Body of pancreas (tissue), 4 donors: Measurements from ENCODE around the gene CDH4. TPM values are rescaled to one million over a fixed set of nuclear protein-coding genes. Genes with fewer than 3 reads are reported as not detected.

Experiments used
- ATAC-seq: fragments of 150-250 bp; one replicate; pipeline ENCODE4 v1.9.1; 2016
- DNase-seq, 4 donors: peaks; one replicate each; pipeline ENCODE4 v3.0.0-alpha.2; 2019
- H3K27ac ChIP-seq, 4 donors: fragments of 200-600 bp; sonication (generic); 1 replicate in 3 of 4; 2 replicates in 1 of 4; pipeline versions ENCODE4 v1.5.1 to v1.6.1; 2016 to 2019; ENCODE audit warnings: mild to moderate bottlenecking in 1 of 4, mixed read lengths in 1 of 4, moderate library complexity in 1 of 4
- H3K27me3 ChIP-seq, 2 donors: fragments of 200-600 bp; sonication (generic); one replicate each; pipeline ENCODE4 v1.6.0; 2016; ENCODE audit warnings: mild to moderate bottlenecking in 1 of 2
- H3K36me3 ChIP-seq, 2 donors: fragments of 200-600 bp; sonication (generic); replicated peaks in 1 of 2; 2 replicates each; pipeline ENCODE4 v1.5.1; 2016; ENCODE audit warnings: low read depth in 2 of 2; ENCODE audit not compliant: insufficient read depth in 1 of 2
- H3K4me1 ChIP-seq: fragments of 200-600 bp; sonication (generic); one replicate; pipeline ENCODE4 v1.6.0; 2016
- H3K4me3 ChIP-seq, 2 donors: fragments of 200-600 bp; sonication (generic); 1 replicate in 1 of 2; 2 replicates in 1 of 2; pipeline ENCODE4 v1.5.1; 2016 to 2019
- H3K9me3 ChIP-seq, 3 donors: fragments of 200-600 bp; sonication (generic); 1 replicate in 2 of 3; 2 replicates in 1 of 3; pipeline ENCODE4 v1.5.1; 2016
- CTCF ChIP-seq, 7 experiments: fragments of 450-650 bp in 4 of 7; fragments of 200-600 bp in 3 of 7; sonication (generic) in 3 of 7; IDR thresholded peaks; one replicate each; pipeline ENCODE4 v1.5.1; 2016 to 2019; ENCODE audit warnings: antibody characterized with exemption in 7 of 7
- POLR2A ChIP-seq, 3 donors: fragments of 450-650 bp; IDR thresholded peaks; one replicate each; pipeline ENCODE4 v1.6.1; 2016; ENCODE audit warnings: antibody characterized with exemption in 3 of 3, mild to moderate bottlenecking in 2 of 3
- WGBS, 2 donors: methylation state at CpG; one replicate each; pipeline ENCODE4 v1.1.5; 2017; 5-methylcytosine and 5-hydroxymethylcytosine counted together
- intact Hi-C: fragments of 100-400 bp; cut with DNase I; formaldehyde crosslinking; loops from one replicate; pipeline ENCODE4 v1.15.1; 2023
- total RNA-seq, 2 donors: library from RNA; depleted of rRNA; stranded (reverse); fragments of >200 nt; gene quantifications; one replicate each; pipeline ENCODE4 v1.1.0, GENCODE V29; 2016

Gene CDH4
- total RNA-seq, 2 donors from 2014 or later = 0.33 to 0.52 TPM

- no peaks in the 10 kb centered on the region for H3K4me1 ChIP-seq
- ATAC-seq (no peak), DNase-seq (no peak)
- H3K36me3 ChIP-seq = no peaks in the 10 kb centered on the region
- no peak overlapping the region for H3K4me3 ChIP-seq
- H3K27me3 ChIP-seq = no peaks in the 10 kb centered on the region
- WGBS, 2 donors = 63 to 69% methylated on average over 19 to 24 of the region's 25 CpGs
- intact Hi-C loops = no loop called here
- H3K9me3 ChIP-seq = no peaks in the 10 kb centered on the region
- H3K27ac ChIP-seq = no peak overlapping the region
- no peak for TF ChIP-seq POLR2A (IDR thresholded peaks at IDR 0.05)
- no peak for TF ChIP-seq CTCF (IDR thresholded peaks at IDR 0.05)
Measured at GRCh38 chr20:61372137-61373054, 120.3 kb downstream of the CDH4 start.

GRCh38 chr20:61373055-61373399 lies 121.0 kb downstream of the CDH4 start:
- no peak for TF ChIP-seq POLR2A (IDR thresholded peaks at IDR 0.05)
- no peak for TF ChIP-seq CTCF (IDR thresholded peaks at IDR 0.05)
- WGBS, 2 donors = 21 to 28% methylated on average over 6 to 10 of the region's 10 CpGs
- H3K9me3 ChIP-seq = no peaks in the 10 kb centered on the region
- H3K27me3 ChIP-seq = no peaks in the 10 kb centered on the region
- H3K36me3 ChIP-seq = no peaks in the 10 kb centered on the region
- DNase-seq = no peak
- no peaks in the 10 kb centered on the region for H3K4me1 ChIP-seq
- H3K4me3 ChIP-seq = no peak overlapping the region
- intact Hi-C loops = no loop called here
- ATAC-seq = no peak
- no peak overlapping the region for H3K27ac ChIP-seq

- DNase-seq = no peak
- WGBS, 2 donors = 73 to 80% methylated on average over 19 of the region's 19 CpGs
- TF ChIP-seq POLR2A (IDR thresholded peaks at IDR 0.05) = no peak
- no peak for TF ChIP-seq CTCF (IDR thresholded peaks at IDR 0.05)
- H3K4me1 ChIP-seq = no peaks in the 10 kb centered on the region
- no peaks in the 10 kb centered on the region for H3K27me3 ChIP-seq
- intact Hi-C loops = no loop called here
- ATAC-seq = no peak
- H3K27ac ChIP-seq = no peak overlapping the region
- no peaks in the 10 kb centered on the region for H3K9me3 ChIP-seq
- no peak overlapping the region for H3K4me3 ChIP-seq
- H3K36me3 ChIP-seq = no peaks in the 10 kb centered on the region
Measured at GRCh38 chr20:61373956-61374545, 122.0 kb downstream of the CDH4 start.

- H3K27ac ChIP-seq = no peak overlapping the region
- ATAC-seq = no peak
- DNase-seq = no peak
- 72 to 80% methylated on average over 12 of the region's 12 CpGs for WGBS, 2 donors
- no peak for TF ChIP-seq POLR2A (IDR thresholded peaks at IDR 0.05)
- no peak for TF ChIP-seq CTCF (IDR thresholded peaks at IDR 0.05)
- no peak overlapping the region for H3K4me3 ChIP-seq
- no peaks in the 10 kb centered on the region for H3K27me3 ChIP-seq
- no peaks in the 10 kb centered on the region for H3K4me1 ChIP-seq
- intact Hi-C loops = no loop called here
- no peaks in the 10 kb centered on the region for H3K9me3 ChIP-seq
- no peaks in the 10 kb centered on the region for H3K36me3 ChIP-seq
Measured at GRCh38 chr20:61376541-61377240, 124.6 kb downstream of the CDH4 start.
